ENCODE results near the gene FGF12.

- TF ChIP-seq, protein P1, sequence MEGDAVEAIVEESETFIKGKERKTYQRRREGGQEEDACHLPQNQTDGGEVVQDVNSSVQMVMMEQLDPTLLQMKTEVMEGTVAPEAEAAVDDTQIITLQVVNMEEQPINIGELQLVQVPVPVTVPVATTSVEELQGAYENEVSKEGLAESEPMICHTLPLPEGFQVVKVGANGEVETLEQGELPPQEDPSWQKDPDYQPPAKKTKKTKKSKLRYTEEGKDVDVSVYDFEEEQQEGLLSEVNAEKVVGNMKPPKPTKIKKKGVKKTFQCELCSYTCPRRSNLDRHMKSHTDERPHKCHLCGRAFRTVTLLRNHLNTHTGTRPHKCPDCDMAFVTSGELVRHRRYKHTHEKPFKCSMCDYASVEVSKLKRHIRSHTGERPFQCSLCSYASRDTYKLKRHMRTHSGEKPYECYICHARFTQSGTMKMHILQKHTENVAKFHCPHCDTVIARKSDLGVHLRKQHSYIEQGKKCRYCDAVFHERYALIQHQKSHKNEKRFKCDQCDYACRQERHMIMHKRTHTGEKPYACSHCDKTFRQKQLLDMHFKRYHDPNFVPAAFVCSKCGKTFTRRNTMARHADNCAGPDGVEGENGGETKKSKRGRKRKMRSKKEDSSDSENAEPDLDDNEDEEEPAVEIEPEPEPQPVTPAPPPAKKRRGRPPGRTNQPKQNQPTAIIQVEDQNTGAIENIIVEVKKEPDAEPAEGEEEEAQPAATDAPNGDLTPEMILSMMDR (IDR thresholded peaks at IDR 0.05) = no peak
- no peak for TF ChIP-seq EZH2 (IDR thresholded peaks at IDR 0.05; ENCODE audit: borderline replicate concordance, insufficient read depth, low read depth, low read length, poor library complexity, severe bottlenecking)
Observed at GRCh38 chr3:192417559-192418055, 309.7 kb downstream of the FGF12 start.
